DND-41 (cell line): Measurements from ENCODE around the gene SELENOW.

Experiments
- EZH2 ChIP-seq: IDR thresholded peaks from 3 replicates; pipeline ENCODE4 v1.6.1; 2012; ENCODE audit warnings: borderline replicate concordance, low read depth, mild to moderate bottlenecking, moderate library complexity, low read length, inconsistent platforms; ENCODE audit not compliant: severe bottlenecking
- TF ChIP-seq, protein P1 (sequence below): IDR thresholded peaks from 2 replicates; pipeline ENCODE4 v1.5.1; 2012; ENCODE audit warnings: borderline replicate concordance, low read length, moderate library complexity, mild to moderate bottlenecking; ENCODE audit not compliant: poor library complexity, severe bottlenecking; ENCODE audit errors: extremely low read depth

DNA sequence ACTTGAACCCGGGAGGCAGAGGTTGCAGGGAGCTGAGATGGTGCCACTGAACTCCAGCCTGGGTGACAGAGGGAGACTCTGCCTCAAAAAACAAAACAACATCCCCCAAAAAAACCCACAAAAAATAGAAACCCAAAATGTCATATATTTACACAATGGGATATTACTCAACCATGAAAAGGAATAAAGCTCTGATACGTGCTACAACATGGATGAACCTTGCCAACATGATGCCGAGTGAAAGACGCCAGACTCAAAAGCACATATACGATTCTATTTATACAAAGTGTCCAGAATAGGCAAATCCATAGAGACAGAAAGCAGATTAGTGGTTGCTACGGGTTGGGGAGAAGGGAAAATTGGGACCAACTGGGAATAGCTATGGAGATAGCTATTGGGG lies 27.9 kb downstream of the SELENOW start:
- TF ChIP-seq, protein P1, sequence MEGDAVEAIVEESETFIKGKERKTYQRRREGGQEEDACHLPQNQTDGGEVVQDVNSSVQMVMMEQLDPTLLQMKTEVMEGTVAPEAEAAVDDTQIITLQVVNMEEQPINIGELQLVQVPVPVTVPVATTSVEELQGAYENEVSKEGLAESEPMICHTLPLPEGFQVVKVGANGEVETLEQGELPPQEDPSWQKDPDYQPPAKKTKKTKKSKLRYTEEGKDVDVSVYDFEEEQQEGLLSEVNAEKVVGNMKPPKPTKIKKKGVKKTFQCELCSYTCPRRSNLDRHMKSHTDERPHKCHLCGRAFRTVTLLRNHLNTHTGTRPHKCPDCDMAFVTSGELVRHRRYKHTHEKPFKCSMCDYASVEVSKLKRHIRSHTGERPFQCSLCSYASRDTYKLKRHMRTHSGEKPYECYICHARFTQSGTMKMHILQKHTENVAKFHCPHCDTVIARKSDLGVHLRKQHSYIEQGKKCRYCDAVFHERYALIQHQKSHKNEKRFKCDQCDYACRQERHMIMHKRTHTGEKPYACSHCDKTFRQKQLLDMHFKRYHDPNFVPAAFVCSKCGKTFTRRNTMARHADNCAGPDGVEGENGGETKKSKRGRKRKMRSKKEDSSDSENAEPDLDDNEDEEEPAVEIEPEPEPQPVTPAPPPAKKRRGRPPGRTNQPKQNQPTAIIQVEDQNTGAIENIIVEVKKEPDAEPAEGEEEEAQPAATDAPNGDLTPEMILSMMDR: no peak
- TF ChIP-seq EZH2: no peak
